Esophagus squamous epithelium (tissue), 4 donors: ENCODE data around the gene RET.

Experiments used
- POLR2A ChIP-seq, 4 donors: fragments of 450-650 bp; IDR thresholded peaks; one replicate each; pipeline ENCODE4 v1.6.1; 2017; ENCODE audit warnings: antibody characterized with exemption in 4 of 4, mild to moderate bottlenecking in 4 of 4, moderate library complexity in 3 of 4
- TF ChIP-seq, protein P1 (sequence below), 6 experiments: fragments of 450-650 bp in 4 of 6; fragments of 200-600 bp in 2 of 6; sonication (generic) in 2 of 6; IDR thresholded peaks; one replicate each; pipeline ENCODE4 v1.5.1; 2016 to 2019; ENCODE audit warnings: antibody characterized with exemption in 6 of 6, mild to moderate bottlenecking in 4 of 6, moderate library complexity in 4 of 6

DNA sequence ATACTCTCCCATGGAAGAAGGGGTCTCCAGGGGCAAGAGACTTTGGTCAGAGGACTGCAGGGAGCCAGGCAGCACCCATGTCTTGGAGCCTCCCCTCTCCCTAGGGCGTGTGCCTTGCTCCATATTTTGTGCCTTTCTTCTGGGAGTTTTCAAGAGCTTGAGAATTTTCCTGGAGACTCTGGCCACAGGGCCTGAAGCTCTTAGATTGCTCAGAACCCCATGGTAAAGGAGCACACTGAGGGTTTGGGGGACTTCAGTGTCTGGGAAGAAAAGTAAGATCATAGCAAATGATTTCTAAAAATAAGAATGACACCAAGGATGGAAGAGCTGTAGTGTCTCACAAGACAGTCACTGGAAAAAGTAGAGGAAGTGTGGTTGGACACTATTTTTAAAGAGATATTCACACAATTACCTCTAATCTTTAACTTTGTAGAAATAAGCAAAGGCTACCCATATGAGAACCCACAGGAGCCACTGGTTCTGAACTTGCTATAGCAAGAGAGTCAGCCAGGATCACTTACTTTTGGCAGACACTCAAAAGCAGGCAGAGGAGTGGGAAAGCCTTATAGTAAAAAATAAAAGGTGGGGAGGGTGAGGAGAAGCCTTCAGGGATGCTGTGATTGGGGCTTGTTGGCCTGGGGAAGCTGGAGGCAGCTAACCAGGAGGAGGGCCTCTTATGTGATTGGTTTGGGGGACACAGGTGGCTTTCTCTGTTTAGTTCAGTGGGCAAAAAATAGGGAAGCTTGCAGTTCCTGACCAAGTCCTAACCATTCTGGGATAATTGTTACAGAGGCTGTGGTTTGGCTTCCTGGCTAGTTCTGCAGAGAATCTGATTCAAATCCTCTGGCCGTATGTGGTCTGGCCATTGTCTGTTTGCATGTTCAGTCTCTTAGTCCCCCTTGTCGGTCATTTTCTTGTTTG, 56.3 kb downstream of the RET start:
- TF ChIP-seq, protein P1, sequence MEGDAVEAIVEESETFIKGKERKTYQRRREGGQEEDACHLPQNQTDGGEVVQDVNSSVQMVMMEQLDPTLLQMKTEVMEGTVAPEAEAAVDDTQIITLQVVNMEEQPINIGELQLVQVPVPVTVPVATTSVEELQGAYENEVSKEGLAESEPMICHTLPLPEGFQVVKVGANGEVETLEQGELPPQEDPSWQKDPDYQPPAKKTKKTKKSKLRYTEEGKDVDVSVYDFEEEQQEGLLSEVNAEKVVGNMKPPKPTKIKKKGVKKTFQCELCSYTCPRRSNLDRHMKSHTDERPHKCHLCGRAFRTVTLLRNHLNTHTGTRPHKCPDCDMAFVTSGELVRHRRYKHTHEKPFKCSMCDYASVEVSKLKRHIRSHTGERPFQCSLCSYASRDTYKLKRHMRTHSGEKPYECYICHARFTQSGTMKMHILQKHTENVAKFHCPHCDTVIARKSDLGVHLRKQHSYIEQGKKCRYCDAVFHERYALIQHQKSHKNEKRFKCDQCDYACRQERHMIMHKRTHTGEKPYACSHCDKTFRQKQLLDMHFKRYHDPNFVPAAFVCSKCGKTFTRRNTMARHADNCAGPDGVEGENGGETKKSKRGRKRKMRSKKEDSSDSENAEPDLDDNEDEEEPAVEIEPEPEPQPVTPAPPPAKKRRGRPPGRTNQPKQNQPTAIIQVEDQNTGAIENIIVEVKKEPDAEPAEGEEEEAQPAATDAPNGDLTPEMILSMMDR (IDR thresholded peaks at IDR 0.05), result no peak
- TF ChIP-seq POLR2A (IDR thresholded peaks at IDR 0.05), result no peak
